Smooth muscle cell of the brain vasculature (primary cell): ENCODE results near the gene WWOX.

Source experiments
- DNase-seq: peaks from one replicate; pipeline ENCODE4 v3.0.0-alpha.2; 2012; ENCODE audit warnings: low read depth, low spot score

The WWOX gene

DNA sequence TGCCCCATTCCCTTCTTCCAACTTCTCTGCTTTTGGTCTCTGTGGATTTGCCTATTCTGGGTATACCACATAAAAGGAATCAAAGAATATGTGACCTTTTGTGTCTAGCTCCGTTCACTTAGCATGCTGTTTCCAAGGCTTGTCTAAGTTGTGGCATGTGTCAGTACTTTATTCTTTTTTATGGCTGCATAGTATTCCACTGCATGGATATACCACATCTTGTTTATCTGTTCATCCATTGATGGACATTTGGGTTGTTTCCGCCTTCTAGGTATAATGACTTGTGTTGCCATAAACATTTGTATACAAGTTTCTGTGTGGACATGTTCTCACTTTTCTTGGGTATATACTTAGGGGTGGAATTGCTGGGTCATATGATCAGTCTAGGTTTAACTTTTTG is 1068.4 kb downstream of the WWOX start:
- DNase-seq = no peak

DNA sequence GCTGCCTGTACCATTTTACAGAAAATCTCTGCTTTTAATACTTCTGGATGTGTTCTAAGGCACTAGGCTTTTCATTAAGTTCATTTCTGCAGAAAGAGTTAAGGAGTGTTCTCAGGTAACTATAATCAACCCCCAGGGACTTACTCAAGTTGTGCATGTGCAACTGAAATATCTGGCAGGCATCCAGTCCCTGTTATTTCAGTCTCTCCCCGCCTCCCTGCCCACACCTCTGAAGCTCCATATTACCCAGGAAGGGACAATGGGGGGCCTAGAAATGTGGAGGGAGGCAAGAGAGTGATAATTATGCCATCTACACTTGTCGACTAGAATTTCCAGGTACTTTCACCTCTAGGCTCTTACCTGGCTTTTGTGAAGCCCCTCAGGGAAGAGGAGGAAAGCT is 1068.9 kb downstream of the WWOX start:
- DNase-seq = no peak

DNA sequence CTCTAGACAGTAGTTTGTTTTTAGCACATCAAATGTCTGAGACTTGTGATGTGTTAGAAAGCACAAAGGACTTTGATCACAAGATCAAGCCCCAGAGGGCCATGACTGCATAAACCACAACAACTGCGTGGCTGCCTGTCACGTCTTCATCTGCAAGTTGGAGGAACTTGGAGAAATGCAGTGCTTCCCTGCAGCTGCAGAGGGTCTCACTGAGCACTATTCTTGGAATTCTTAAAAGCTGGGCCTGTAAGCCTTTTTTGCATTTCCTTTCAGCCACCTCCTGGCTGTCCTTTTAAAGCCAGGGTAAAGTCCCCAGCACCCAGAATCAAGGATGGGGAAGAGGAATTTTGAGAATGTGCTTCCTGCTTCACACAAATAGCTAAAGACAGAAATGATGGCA is 1069.8 kb downstream of the WWOX start:
- DNase-seq = no peak

DNA sequence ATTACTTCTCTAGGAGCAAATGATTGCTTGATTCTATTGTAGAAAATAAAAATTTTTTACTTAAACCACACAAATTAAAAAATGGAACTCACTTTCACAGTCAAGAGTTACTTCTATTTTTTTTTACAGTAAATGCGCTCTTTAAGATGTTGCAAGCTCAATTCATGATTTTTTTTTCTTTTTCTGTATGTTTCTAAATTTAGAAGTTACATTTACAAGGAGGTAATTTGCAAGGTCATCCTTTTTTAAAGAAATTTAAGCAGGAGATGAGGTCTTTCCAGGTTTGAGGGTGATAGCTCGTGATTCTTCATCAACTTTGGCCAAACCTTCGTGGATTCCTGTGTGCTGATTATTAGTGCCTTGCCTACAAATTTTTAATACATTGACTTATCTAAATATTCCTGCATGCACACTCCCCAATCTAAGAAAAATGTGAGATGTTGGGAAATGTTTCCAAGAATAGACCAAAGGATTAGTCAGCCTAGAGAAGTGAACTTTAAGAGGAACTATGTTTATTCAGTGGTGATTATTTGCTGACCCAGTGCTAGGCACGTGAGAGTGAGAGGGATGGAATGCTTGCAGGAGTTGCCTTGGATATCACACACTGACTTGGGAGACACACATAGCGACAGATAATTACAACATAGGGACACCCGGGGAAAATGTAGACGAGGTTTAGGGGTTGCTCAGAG is 1071.2 kb downstream of the WWOX start:
- no peak for DNase-seq

DNA sequence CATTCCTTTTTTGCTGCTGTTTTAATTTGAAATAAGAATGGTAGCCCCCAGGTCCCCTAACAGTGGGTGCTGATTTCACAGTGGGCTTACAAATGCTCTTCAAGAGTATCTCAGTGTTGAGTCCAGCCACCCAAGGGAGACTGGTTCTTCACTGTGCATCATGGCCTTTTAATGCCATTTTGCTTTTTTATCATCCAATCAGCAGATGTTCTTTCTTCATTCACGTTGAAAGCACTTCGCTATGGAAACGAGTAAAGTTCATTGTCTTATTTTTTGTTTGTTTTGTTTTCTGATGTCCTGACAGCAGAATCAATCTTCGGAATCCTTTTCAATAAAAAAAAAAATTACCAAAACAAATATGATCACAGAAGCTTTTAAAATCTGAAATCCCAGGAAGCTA is 1072.0 kb downstream of the WWOX start:
- DNase-seq = no peak

DNA sequence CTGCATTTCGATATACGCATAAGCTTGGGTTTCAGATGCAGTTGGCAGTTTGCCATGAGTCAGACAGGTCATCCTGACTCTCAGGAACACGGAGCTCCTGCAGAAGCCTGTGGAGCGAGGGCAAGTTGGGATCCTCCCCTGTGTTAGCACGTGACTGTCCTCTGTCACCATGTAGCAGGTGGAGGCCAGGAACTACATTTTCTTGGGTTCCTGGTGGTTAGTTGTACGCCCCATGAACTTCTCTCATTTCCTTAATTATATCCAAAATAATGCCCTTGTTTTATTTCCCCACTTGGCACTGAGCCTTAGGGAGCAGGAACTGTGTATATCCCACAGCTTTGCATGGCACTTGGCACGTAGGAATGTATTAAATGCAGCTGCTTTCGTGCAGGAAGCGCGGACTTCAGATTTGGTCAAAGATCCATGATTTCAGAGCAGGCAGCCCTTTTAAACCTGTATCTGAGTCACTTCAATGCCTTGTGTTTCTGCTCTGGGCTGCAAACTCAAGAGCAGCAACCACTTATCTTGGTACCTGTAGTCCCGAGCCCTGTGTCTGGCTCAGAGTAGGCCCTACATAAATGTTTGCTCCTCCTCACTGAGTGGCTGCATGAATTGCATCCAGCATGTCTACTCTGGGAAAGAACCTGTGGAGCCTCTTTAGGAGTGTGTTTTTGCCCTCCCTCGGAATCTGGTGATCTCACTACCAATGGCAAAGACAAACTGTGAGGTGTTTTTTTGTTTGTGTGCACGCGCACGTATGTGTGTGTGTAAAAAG is 1072.7 kb downstream of the WWOX start:
- DNase-seq = no peak

DNA sequence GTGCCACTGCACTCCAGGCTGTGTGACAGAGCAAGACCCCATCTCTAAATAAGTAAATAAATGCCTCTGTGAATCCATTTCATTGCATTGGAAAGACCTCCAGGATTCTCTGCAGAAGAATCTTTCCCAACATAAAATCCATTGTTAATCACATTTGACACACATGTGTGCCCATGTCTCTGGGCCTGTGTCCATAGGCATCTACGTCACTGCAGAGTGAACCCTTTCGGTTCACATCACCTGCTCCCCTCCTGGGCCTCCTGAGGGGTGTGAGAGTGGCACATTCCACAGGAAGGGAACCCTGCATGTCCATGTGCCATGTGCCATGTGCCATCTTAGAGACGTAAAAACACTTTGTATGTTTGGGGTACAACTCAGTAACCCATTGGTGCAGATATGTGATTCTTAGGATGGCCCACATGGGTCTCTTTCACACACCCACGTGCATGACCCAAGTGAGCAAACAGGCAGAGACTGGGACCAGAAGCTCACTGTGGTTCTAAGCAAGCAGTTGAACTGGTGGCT is 1073.6 kb downstream of the WWOX start:
- no peak for DNase-seq

DNA sequence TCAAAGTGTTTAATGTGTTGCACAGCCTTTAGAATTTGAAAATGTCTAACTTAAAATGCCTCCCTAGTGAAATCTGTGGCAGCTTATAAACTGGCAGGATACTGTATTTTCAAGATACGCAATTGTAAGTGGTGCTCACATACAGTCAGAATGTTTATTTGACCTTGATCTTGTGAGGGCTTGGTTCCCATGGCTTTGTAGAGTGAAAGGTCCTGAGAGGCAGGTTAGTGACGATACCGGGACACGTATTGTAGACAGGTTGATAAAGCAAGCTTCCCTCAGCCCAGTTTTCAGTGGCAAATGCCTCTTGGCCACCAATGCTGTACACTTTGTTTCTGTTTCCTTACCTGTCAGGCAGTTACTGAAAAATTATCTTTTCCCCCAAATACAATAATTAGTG is 1074.5 kb downstream of the WWOX start:
- DNase-seq = no peak

DNA sequence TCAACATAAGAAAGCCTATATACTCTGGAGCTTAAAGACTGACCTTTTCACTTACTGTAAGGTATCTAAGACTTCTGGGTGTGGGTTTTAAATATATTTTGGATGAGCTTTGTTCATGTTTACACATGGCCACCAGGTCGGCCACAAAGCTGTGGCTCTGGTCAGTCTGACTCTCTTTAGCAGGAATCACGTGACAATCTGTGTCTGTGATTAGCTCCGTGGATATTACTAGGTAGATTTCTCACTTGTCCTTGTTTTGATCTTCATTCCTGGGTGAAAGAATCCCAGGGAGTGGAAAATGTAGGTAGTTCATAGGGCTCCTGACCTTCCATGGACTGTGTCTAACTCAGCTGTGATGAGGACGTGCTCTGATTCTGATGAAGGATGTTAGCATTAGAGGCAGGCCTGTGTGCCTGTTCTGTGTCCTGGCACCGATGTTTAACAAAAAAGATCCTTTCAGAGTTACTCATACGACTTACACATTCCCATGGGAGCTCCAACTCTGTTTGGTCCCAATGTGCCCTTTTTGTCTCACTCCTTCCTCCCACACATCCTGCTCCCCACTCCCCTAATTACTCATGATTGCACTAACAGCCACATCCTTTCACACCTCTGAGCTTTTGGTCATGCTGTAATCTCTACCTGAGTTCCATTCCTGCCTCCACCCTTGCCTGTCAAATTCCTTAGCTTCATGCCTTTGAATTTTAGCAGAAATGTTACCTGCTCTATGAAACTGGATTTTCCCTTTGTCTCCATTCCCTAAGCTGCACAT is 1076.0 kb downstream of the WWOX start:
- no peak for DNase-seq

DNA sequence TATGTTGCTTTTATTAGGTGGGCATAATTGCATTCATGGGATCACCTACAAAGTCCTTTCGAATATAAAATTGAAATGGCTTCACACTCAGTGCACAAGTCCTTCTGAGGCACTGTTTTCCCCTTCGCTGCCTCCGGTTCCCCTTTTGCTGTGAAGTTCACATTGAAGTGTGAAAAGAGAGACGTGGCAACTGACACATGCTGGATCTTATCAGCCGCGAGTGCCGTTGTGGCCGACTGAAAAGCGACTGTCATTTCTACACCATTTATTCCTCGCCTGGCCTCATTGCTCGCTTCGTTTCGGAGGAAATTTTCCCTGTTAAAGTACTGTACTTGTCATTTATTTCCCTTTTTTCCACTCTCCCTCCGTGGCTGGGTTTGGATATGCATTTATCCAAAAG is 1077.6 kb downstream of the WWOX start:
- DNase-seq = no peak

DNA sequence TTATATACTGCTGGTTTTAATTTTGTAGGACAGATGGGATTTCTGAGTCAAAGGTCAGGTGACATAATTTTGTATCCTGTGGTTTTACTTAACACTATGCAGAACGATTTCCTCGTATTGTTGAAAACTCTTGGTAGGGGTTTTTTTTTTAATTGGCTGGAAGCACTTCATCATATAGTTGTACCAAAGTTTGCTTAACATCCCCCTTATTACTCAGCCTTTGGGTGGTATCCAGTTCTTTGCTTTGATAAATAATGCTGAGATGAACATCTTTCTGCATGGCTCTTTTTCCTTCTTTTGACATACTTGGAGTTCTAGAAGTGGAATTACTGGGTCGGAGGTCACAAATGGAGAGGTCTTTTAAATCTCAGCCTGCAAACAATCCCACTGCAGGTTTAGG is 1082.0 kb downstream of the WWOX start:
- no peak for DNase-seq

DNA sequence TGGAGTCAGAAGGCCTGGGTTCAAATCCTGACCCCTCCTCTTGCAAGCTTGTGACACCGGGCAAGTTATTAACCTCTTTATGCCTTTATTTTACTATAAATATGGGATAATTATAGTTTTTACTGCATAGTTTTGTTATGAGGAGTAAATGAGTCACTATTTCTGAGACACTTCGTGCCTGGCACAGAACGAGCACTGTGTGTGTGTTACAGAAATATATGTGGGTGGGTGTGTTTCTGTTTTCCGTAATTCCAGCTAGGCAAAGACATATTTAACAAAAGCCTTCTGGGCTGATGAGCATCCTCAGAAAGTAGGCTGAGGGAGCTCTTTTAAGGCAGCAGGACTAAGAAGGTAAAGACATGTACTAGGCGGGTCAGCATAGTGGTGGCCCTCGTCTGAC is 1083.2 kb downstream of the WWOX start:
- no peak for DNase-seq

DNA sequence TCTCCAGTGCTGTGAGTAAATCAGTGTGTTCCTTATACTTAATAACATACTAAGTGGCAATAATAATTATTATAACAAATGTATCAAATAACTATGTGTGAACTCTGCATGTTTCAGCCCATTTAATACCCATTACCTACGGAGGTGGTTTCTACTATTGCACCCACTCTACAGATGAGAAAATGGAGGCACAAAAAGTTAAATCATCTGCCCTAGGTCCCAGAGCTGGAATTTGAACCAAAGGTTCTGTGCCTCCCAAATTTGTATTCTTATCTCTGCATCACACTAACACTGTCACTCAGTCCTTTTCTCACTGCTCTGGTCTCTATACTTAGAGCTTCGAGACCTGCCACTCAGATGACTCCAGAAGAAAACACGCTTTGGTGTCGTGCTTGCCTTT is 1084.1 kb downstream of the WWOX start:
- DNase-seq = no peak

DNA sequence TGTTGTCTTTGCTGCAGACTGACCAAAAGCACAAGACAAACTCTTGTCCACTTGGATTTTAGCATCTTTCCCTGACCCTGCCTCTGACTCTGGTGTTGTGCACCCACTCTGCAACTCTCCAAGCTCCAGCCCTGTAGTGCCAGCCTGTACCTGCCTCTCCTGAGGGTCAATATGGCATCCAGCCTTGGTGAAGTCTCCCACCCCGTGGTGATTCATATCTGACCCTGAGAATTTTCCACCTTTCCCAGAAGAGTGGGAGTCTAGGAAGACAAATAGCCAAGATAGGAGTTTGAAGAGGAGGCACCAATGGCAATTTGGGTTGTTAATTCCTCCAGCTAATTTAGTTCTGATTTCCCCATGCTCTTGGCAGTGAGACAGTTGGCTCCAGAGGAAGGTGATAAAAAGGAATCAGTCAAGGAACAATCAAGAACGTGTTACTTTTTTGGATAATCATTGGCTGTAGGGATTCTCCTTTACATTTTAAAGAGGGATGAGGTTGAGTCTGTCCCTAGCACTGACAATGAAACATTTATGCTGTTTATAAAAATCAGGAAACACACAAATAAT is 1085.1 kb downstream of the WWOX start:
- no peak for DNase-seq

DNA sequence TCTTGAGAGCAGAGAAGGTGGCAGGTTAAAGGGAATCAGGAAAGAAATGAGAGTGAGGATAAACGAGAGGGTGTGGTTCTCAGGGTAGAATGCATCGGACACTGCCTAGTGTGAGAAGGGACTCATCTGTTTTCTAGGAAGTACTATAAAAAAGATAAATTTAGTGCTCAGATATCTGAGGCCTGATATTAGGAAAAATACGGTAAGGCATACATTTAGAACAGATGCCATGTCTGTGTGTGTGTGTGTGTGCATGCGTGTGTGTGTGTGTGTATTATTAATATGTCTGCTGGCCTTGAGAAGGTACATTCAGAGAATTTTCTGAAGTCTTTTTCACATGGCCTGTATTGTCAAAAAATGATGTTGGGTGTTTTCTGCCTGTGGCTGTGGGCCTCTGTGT is 1086.3 kb downstream of the WWOX start:
- DNase-seq = no peak

DNA sequence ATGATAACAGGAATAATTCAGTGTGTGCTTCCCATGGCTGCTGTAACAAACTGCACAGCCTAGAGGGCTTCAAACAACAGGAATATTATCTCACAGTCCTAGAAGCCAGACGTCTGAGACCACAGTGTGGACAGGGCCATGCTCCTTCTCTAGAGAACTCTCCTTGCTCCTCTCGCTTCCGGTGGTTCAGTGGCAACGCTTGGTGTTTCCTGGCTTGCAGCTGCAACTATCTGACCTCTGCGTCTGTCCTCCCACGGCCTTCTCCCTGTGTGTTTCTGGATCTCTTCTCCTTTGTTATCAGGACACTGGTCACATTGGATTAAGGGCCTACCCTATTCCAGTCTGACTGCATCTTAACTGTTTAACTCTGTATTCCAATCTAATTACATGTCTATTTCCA is 1086.7 kb downstream of the WWOX start:
- no peak for DNase-seq

DNA sequence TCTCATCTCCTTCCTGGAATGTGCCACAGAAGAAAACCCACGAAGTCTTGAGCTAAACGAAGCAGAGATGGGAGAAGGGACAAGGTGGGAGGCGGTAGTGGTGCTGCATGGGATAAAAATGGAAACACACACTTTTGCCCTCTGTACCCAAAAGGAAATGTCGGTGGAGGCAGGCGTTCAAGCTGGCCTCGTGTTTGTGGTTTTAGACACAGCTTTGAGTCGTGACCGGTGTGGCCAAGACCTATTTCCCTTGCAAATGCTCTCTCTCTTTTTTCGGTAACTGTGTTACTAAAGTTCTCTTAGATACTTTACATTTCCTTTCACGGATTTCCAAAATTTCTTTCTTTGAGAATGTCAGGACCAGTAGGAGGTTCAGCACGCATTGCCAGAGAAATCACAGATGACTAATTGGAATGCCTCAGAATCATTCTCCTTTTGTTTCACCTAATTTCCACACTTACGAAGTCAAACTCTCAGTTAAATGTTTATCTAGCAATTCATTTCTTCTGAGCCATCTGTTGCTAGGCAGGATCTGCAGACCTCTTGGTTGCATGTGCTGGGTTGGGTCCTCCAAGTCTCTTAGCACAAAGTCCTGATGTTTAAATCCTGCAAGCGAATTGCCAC is 1088.8 kb downstream of the WWOX start:
- no peak for DNase-seq

DNA sequence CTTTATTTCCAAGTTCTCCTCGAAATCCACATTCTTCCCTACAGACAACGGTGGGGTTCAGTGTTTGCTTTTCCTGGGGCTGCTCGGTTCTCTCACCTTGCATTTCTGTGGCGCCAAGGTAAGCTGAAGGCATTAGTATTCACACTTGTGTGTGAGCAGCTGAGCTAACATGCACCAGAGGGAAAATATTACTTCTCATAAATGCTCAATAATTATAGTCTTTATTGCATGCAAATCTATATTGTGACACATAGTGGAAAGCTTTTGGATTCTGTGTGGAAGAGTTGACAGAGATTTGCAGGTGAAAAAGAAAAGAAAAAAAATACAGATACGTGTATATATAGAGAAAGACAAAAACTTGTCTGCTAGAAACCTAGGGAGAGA is 1089.3 kb downstream of the WWOX start:
- no peak for DNase-seq

DNA sequence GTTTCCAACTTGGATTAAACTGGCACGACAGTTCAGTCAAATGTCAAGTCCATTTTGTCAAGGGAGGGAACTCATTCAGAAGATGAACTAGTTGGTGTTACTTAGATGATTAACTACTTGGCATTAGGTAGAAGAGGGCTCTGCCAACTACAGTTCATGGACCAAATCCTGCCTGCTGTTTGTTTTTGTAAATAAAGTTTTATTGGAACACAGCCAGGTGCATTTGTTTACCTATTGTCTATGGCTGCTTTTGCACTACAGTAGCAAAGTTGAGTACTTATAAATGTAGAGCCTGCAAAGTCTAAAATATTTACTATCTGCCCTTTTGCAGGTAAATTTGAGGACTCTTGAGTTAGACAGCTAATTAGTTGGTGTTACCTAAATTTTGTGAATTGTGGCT is 1091.1 kb downstream of the WWOX start:
- no peak for DNase-seq

DNA sequence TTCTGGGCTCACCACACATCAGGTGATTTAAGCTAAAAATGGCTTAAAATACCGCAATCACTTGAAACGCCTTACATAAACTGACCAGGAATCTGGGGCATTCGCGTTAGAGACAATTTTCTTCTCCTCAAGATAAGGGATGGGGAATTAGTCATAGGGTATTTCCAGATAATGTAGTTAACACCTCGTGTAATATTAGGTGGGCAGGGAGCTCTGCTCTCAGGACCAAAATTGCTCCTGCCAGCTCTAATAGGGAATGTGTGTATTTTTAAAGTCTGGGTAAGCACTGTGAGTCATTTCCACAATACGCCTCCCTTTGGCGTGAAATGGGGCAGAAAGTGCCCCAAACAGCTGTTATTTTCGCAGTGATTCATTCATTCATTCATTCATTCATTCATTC is 1092.5 kb downstream of the WWOX start:
- no peak for DNase-seq

DNA sequence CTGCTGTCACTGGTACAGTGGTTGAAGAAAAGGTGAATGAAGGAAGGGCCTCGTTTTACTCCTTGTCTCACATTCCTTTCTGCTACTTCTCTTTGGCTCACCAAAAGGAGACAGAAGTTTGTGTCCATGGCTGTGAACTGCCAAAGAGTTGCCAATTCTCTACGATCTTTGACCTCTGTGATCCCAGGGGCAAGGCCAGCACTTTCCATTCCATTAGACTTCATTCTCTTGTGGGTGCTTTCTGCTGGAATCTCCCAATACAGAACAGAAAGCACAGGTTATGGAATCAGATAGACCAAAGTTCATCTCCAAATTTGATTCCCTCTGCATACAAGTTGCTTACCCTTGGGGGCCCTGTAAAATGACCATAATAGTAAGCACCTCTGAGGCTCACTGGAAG is 1093.5 kb downstream of the WWOX start:
- no peak for DNase-seq

DNA sequence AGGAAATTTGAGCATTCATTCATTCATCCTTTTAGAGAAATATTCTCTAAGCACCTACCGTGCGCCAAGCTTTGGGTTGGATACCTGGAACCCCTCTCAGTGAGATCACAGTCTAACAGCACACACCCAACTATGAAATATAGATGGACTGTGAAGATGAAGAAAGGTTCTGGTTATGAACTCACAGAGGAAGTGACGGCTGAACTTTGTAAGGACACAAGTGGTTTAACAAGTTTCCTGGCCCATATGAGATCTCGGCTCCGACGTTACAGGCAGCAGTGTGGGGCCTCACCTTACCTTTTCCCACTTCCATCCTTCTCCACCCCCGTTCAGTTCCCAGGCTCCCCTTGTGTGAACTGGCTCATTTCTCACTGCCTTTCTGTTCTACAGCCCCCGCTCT is 1094.8 kb downstream of the WWOX start:
- DNase-seq = no peak
